GM18873 (cell line): ENCODE data around the gene FANCD2.
"Not testable (repeated sequence)": the region's sequence is repeated elsewhere in the genome, so short reads cannot be mapped to it uniquely, and the experiment has no call there.

Experiments
- ATAC-seq: cut with Tn5 transposase; IDR thresholded peaks from one replicate; pipeline ENCODE4 v1.9.1; 2021; ENCODE audit warnings: mild to moderate bottlenecking, moderate library complexity, moderate number of reproducible peaks; ENCODE audit not compliant: unreplicated experiment, low FRiP score

The FANCD2 gene

DNA sequence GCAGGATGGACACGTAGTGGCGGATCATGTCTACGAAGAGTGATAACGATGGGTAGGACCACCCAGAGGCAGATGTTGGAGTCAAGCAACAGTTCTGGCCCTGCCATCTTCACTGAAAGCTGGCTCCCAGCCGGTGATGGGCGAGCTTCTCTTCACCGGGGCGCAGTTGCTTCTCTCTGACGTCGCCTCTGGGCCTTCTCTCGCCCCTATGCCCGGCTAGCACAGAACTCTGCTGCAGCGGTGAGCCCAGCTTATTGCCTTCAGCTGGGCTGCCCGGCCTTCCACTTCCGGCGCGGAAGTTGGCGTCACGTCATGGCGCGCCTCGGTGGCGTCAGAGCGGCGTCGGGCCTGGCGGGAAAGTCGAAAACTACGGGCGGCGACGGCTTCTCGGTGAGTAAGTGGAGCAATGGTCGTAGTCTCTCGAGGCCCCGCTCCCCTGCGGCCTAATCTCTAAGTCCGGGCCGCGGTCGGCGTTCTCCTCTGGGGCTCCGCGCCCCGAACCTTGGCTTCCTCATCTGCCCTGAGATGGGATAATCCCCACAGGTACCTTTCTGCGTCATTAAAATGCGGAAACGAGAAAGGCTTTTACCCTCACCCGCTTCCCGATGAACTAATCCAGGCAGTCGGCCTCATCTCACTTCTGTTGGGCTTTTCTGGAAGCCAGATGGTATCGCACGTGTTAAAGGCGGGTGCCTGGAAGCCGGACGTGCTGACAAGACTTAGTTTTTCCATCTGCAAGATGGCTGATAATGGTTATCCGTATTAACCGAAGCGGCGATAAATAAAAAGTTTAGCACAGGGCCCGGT lies at the start of gene FANCD2:
Gene FANCD2, plus strand, starts transcription at position 354 of the 807 bp plus-strand sequence. CDS start 2,221 bp downstream, outside the sequence.
- peak; percentile 74 for ATAC-seq

DNA sequence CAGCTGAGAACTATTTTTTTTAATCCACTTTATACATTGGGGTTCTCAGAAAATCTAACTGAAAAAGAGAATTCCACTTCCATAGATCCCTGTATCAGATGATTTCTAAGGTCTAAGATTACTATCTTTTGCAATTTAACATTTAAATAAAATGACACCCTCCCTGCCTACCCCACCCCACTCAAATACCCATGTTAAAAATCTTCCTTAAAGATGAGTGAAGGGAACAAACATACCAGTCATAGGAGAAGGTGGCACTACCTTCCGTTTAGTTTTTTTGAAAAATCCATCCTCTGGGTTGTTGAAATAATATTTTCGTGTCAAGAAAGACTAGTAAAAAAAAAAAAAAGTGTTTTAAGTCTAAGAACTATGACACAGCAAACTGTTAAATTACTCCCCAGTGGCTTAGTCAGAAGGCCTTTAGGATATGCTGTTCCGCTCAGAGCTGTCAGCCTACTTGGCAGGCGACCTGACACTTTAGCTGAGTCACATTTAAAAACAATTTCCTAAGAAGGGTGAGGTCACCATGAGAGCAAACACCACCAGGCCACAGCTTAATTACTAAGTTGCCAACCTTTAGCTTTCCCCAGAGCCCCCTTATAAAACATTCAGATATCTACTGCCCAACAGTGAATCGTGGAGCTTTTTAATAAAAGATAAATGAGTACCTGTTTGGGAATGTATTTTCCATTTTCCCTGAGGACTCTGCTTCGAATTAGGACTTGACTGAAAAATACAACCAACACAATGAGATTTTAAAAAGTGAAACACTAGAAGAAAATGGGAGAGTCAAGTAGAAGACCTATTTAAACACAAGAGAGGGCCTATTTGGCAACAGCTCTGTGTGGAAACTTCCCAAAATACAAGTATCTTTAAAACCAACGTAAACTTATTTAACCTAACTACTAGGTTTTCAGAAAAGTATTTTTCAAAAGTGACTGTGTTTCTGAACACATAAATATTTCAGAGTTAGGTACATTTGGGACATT lies 49.2 kb upstream of the FANCD2 start:
- ATAC-seq = no peak

DNA sequence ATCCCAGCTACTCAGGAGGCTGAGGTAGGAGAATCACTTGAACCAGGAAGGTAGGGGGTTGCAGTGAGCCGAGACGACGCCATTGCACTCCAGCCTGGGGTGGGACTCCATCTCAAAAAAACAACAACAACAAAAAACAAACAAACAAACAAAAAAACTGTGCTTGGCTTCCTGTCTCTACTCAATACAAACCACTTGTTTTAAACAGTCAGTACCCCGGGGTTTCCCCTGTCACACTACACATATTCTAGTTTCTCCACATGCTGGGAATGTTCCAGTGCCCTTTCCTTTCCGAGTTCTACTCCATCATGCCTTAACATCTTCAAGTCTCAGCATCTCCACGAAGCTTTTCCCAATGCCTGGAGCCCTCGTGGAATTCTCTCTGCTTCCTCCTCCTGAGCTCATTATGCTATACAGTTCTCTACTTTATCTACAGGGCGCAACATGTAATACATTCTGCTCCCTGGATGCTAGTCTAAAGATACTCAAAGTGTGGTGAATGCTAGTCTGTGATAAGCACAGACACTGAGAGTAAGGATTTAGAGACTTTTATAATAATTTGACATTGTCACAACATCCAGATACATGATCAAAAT lies 47.4 kb upstream of the FANCD2 start:
- no peak for ATAC-seq

GRCh38 chr3:9980251-9980650 lies 46.0 kb upstream of the FANCD2 start:
- no peak for ATAC-seq

DNA sequence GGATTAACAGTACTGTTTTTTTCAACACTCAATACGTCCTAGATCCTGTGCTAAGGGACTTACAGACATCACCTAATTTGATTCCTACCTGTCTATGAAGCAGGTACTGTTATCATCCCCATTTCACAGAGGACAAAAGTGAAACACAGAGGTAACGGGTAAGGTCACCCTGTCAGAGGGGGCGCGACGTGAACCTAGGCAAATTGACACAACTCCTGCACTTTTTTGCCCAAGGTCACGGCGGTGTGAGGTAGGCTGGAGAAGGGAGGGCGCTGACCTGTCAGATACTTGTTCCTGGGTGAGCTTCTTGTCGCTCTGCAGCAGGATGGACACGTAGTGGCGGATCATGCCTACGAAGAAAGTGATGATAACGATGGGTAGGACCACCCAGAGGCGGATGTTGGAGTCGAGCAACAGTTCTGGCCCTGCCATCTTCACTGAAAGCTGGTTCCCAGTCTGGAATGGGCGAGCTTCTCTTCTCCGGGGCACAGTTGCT lies 40.0 kb upstream of the FANCD2 start:
- peak; percentile 20 for ATAC-seq

DNA sequence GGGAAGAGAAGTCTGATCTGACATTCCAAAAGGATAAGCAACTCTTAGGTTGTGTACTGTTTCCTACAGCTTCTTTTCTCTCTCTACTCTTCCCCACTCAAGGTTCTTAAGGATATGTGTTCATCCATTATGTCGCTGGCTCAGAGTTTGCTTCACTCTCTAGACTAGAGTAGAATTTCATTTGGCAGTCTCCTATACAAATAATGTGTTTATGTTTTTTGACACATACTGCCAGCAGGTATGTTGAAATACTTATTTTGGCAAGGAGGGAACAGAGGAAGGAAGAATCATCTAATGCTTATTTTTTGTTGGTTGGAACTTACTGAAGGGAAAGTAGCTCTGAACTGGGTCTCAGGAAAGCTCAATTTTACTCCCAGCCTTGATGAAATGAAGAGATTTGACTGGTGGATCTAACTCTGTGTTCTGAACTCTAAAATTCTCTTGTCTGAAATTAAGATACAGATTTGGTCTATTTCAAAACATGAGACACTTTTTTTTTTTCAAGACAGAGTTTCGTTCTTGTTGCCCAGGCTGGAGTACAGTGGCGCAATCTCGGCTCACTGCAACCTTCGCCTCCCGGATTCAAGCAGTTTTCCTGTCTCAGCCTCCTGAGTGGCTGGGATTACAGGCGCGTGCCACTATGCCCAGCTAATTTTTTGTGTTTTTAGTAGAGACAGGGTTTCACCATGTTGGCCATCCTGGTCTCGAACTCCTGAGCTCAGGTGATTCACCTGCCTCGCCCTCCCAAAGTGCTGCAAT lies 32.0 kb upstream of the FANCD2 start:
- no peak for ATAC-seq

DNA sequence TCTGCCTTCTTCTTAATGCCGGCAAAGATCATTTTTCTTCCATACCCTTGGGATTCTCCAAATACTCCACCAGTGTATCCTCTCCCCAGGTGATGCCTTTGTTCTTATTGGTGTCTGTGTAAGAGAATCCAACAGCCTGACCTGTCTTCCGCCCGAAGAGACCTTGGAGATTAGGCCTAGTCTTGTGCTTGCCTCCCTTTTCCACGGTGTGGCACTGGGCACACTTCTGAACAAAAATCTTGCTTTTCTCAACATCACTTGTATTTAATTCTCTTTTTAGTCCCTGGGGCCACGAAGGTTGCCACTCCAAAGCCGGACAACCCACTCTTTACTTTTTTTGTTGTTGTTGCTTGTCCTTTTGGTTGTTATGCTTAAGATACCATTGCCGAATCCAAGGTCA lies 25.6 kb upstream of the FANCD2 start:
- ATAC-seq = no peak

- no peak for ATAC-seq
Measured at GRCh38 chr3:10002951-10003350, 23.3 kb upstream of the FANCD2 start.

- no peak for ATAC-seq
Measured at GRCh38 chr3:10004506-10004905, 21.7 kb upstream of the FANCD2 start.

DNA sequence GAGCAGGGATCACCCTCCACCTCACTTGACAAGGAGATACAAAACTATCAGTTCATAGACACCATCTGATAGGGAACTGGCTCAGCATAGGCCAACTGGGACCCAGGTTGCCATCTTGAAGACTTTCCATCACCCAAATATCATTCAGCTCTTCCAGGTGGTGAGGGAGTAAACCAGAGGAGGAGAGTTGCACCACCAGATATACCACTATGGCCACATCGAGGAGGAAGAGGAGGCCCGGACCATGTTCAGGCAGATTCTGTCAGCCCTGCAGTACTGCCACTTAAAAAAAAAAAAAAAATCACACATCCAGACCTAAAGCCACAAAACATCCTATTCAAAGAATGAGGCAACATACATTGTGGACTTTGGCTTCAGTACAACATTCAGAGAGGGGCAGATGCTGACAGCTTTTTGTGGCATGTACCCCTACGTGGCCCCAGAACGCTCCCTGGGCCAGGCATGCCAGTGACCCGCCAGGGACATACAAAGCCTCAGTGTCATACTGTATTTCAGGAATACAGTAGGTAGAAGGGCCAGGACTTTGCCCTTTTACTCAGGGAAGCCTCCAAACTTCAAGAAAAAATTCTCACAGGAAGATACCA lies 21.2 kb upstream of the FANCD2 start:
- no peak for ATAC-seq

DNA sequence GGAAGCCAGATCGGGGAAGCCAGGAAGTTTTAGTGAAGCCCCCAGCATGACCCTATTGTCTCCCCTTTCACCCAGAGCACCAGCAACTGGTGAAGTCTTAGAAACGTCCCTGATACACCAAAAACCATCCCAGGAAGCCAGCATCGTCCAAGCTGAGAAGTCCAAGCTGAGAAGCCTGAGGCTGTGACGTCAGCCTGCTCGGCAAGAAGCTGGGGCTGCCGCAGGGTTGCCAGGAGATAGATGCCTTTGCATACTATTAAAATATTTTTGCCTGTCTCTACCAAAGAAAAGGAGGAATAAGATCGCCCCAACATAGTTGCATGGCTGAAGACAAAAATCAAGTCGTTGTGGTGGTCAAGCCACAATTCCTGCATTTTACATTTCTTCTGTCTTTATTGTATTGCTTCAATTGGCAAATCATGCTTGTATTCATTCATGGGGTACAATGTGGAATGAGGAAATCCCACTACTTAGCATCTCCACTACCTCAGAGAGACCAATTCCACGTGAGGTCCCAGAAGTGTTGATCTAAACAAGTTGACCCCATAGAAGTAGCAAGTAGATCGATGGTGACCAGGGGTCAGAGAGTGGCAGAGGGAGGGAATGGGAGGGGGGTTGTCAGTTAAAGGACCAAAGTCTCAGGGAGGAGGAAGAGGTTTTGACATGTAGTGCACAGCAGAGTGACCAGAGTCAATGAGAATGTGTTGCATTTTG lies 20.0 kb upstream of the FANCD2 start:
- no peak for ATAC-seq

GRCh38 chr3:10006762-10007090 lies 19.5 kb upstream of the FANCD2 start:
- ATAC-seq = no peak

GRCh38 chr3:10007126-10007782 lies 19.0 kb upstream of the FANCD2 start:
- ATAC-seq = no peak

DNA sequence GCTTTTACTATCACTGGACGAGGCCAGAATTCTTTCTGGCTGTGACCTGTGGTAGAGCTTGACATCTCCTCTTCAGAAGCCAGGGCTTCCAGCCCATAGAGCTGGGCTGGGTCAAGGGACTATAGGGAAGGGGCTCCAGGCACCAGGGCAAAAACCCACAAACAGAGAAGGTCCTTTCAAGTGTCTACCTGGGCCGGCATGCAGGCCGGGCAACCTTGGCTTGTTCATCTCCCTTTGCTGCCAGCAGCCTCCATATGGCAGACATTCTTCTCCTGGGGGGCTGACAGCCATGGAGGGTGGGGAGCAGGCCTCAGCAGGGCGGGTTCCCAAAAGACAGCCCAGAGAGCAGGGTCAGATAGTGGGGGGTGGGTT lies 18.0 kb upstream of the FANCD2 start:
- ATAC-seq = not testable (repeated sequence)

DNA sequence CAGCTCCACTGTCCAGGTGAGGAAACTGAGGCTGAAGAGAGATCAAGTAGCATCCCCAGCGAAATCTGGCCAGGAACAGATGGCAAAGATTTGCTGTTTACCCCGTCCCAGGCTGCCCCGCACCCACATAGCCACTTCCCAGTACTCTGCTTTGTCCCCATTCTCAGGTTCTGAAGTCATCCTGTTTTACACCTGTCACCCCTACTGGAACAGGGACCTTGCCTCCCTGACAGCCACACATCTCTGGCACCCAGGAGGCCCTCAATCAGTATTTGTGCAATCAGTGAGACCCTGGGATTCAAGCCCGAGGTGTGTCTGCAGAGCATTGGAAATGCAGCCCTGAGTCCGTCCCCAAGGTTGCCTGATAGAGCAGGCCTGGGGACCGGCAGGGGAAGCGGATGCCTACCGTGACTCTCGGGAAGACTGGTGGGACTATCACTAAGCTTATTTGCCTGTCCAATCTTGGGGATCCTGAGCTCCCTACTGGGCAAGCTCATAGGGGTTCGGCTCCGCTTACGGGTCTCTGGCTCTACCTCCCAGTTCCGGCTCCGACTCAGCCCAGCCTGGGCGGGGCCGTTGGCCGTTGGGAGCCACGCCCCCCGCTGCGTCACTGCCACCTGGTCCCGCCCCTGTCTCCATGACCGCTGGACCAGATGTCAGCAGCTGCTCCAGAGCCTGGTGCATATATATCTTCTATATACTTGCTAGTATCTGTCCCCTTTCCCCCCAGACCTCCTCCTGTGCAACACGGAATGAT lies 17.5 kb upstream of the FANCD2 start:
- no peak for ATAC-seq

DNA sequence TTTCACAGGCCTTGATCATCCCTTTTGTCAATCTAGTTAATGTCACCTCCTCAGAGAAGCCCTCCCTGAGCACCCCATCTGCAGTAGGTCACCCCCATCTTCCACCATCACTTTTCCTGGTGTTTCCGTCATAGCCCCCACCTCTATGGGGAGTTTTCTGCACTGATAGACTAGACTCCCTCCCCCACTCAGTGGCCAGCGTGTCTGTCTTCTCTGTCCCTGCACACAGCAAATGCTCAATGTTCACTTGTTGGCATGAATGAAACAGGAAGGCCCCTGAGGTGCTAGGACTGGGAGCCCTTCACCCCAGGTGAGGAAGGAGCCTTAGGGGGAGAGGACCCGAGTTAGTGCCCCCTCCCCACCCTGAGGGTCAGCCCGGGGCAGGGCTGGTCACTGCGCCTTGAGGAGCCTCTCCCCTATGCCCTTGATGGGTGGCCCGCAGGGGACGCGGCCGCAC lies 15.8 kb upstream of the FANCD2 start:
- ATAC-seq = no peak

GRCh38 chr3:10010878-10011465 lies 15.3 kb upstream of the FANCD2 start:
- peak; percentile 70 for ATAC-seq
